ENCODE results near the gene CDK10. TPM values are rescaled to one million over a fixed set of nuclear protein-coding genes. Genes with fewer than 3 reads are reported as not detected.

The CDK10 gene
- total and polyA plus RNA-seq, 10 of the 15 experiments (the other 5 are each of a cell fraction or from before 2014, with no cell fraction given), result 1.5 to 58.7 (median 36.0) TPM

DNA sequence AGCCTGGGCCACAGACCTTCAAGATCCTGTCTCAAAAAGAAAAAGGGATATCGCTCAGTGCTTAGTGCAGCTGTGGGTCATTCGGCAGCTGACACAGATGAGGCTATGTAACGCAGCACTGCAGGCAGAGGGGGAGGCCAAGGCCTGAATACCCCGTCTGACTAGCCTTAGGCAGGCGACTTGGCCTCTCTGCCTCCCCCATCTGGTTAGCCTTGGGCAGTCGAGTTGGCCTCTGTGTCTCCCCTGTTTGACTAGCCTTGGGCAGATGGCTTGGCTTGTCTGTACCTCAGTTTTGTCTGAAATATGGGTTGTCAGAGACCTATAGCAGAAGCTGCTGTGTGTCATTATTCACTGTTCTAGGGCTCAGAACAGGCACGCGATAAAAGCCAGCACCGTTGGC is 18.9 kb upstream of the CDK10 start:
- H3K4me1 ChIP-seq (ENCODE audit: control insufficient read depth, insufficient read depth, low read length), result no peaks in the 10 kb centered on the region
- ChIA-PET RAD21 (ENCODE audit: unreplicated experiment) (no interaction called here), POLR2A (no interaction called here), SMC1A (ENCODE audit: uncharacterized antibody, unreplicated experiment) (no interaction called here), CTCF (interaction anchor here (0.7 kb wide), 1 partner anchor 33 kb away, joined by 3 read pairs; no protein-coding TSS in a partner anchor)
- H3K27ac ChIP-seq (ENCODE audit: control insufficient read depth, insufficient read depth), result no peak overlapping the region
- no peak overlapping the region for H3K4me2 ChIP-seq (ENCODE audit: control insufficient read depth, insufficient read depth)
- H3K4me3 ChIP-seq, result no peak overlapping the region
- no peaks in the 10 kb centered on the region for H4K20me1 ChIP-seq (ENCODE audit: control insufficient read depth, insufficient read depth)
- H3K36me3 ChIP-seq (ENCODE audit: control insufficient read depth in 2 of 2, insufficient read depth in 2 of 2, low read length in 1 of 2), result no peaks in the 10 kb centered on the region
- ATAC-seq (no peak), DNase-seq (ENCODE audit: low read depth, low spot score) (no peak), FAIRE-seq (no peak)
- no peak overlapping the region for H3K9ac ChIP-seq (ENCODE audit: control insufficient read depth, insufficient read depth, low read length)
- no peaks in the 10 kb centered on the region; the same call in 2 of the 3 replicates for H3K9me3 ChIP-seq (replicated peaks; ENCODE audit: control insufficient read depth, insufficient read depth, low read length)
- no peaks in the 10 kb centered on the region for H3K27me3 ChIP-seq (replicated peaks in 1 of 2; ENCODE audit: control insufficient read depth in 2 of 2, insufficient read depth in 2 of 2, low read length in 1 of 2)
- H2AFZ ChIP-seq (ENCODE audit: control insufficient read depth, low read depth, low read length), result no peak overlapping the region
- WGBS (ENCODE audit: insufficient coverage, insufficient replicate concordance, low lambda C conversion rate, missing lambda C conversion rate), result 68% methylated on average over 9 of the region's 9 CpGs
- in situ Hi-C loops (cut with MboI), result no loop called here
- H3K79me2 ChIP-seq (ENCODE audit: control insufficient read depth, insufficient read depth, low read length), result no peaks in the 10 kb centered on the region
- intact Hi-C loops (cut with micrococcal nuclease; ENCODE audit: unreplicated experiment), result no loop called here
- BruUV-seq (replicated peaks), result no TSS peak
- TF ChIP-seq, protein P1, sequence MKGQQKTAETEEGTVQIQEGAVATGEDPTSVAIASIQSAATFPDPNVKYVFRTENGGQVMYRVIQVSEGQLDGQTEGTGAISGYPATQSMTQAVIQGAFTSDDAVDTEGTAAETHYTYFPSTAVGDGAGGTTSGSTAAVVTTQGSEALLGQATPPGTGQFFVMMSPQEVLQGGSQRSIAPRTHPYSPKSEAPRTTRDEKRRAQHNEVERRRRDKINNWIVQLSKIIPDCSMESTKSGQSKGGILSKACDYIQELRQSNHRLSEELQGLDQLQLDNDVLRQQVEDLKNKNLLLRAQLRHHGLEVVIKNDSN (IDR thresholded peaks at IDR 0.05; ENCODE audit: borderline replicate concordance, extremely low read length, insufficient read depth, low read depth, low read length), result no peak
- TF ChIP-seq, protein P2, sequence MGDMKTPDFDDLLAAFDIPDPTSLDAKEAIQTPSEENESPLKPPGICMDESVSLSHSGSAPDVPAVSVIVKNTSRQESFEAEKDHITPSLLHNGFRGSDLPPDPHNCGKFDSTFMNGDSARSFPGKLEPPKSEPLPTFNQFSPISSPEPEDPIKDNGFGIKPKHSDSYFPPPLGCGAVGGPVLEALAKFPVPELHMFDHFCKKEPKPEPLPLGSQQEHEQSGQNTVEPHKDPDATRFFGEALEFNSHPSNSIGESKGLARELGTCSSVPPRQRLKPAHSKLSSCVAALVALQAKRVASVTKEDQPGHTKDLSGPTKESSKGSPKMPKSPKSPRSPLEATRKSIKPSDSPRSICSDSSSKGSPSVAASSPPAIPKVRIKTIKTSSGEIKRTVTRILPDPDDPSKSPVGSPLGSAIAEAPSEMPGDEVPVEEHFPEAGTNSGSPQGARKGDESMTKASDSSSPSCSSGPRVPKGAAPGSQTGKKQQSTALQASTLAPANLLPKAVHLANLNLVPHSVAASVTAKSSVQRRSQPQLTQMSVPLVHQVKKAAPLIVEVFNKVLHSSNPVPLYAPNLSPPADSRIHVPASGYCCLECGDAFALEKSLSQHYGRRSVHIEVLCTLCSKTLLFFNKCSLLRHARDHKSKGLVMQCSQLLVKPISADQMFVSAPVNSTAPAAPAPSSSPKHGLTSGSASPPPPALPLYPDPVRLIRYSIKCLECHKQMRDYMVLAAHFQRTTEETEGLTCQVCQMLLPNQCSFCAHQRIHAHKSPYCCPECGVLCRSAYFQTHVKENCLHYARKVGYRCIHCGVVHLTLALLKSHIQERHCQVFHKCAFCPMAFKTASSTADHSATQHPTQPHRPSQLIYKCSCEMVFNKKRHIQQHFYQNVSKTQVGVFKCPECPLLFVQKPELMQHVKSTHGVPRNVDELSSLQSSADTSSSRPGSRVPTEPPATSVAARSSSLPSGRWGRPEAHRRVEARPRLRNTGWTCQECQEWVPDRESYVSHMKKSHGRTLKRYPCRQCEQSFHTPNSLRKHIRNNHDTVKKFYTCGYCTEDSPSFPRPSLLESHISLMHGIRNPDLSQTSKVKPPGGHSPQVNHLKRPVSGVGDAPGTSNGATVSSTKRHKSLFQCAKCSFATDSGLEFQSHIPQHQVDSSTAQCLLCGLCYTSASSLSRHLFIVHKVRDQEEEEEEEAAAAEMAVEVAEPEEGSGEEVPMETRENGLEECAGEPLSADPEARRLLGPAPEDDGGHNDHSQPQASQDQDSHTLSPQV (IDR thresholded peaks at IDR 0.05), result no peak
- no peak for TF ChIP-seq HDGF (IDR thresholded peaks at IDR 0.05)
- no peak for TF ChIP-seq TCF7 (IDR thresholded peaks at IDR 0.05; ENCODE audit: borderline replicate concordance)
- no peak for TF ChIP-seq HDAC2 (IDR thresholded peaks at IDR 0.05)
- no peak for TF ChIP-seq RBBP5 (conservative IDR thresholded peaks at IDR 0.05)
- no peak for TF ChIP-seq IKZF2 (IDR thresholded peaks at IDR 0.05)
